NB4 (cell line): ENCODE results near the gene NDUFV1.

Experiments
- CTCF ChIP-seq: IDR thresholded peaks from one replicate; pipeline ENCODE4 v1.5.1; 2012; ENCODE audit warnings: low read depth, low read length
- MAX ChIP-seq: IDR thresholded peaks from 2 replicates; pipeline ENCODE4 v1.6.1; 2011; ENCODE audit warnings: low read depth, low read length
- MYC ChIP-seq: IDR thresholded peaks from 2 replicates; pipeline ENCODE4 v1.6.1; 2011; ENCODE audit warnings: low read depth, low read length
- POLR2A ChIP-seq: IDR thresholded peaks from 2 replicates; pipeline ENCODE4 v1.6.1; 2011; ENCODE audit warnings: mild to moderate bottlenecking; ENCODE audit not compliant: insufficient read length; ENCODE audit errors: extremely low read depth

- TF ChIP-seq MAX = no peak
- no peak for TF ChIP-seq POLR2A
- TF ChIP-seq CTCF = no peak
- TF ChIP-seq MYC = no peak
Measured at GRCh38 chr11:67604815-67605214, 1.9 kb upstream of the NDUFV1 start.
